Chondrocyte (in vitro differentiated cells): ENCODE results near the gene TMEM184A. TPM values are rescaled to one million over a fixed set of nuclear protein-coding genes. Genes with fewer than 3 reads are reported as not detected.

Experiments
- DNase-seq: peaks from one replicate; pipeline ENCODE4 v3.0.0; 2021; ENCODE audit warnings: mixed read lengths, low spot score
- H3K27ac Mint-ChIP-seq: one replicate; pipeline ENCODE4 v1.8.0; 2021; ENCODE audit warnings: mild to moderate bottlenecking, moderate library complexity, mixed read lengths; ENCODE audit not compliant: unreplicated experiment
- H3K27me3 Mint-ChIP-seq: 2 replicates; pipeline ENCODE4 v1.8.0; 2021; ENCODE audit warnings: low read depth, mixed read lengths
- H3K36me3 Mint-ChIP-seq: 2 replicates; pipeline ENCODE4 v1.8.0; 2021; ENCODE audit warnings: low read depth, mixed read lengths
- H3K4me1 Mint-ChIP-seq: 2 replicates; pipeline ENCODE4 v1.8.0; 2021; ENCODE audit warnings: low read depth, mild to moderate bottlenecking, mixed read lengths
- H3K4me3 Mint-ChIP-seq: one replicate; pipeline ENCODE4 v1.8.0; 2021; ENCODE audit warnings: mild to moderate bottlenecking, moderate library complexity, mixed read lengths; ENCODE audit not compliant: unreplicated experiment
- H3K9me3 Mint-ChIP-seq: 2 replicates; pipeline ENCODE4 v1.8.0; 2021; ENCODE audit warnings: low read depth, mixed read lengths
- CTCF ChIP-seq: fragments of 200-600 bp; sonication (generic); IDR thresholded peaks from 2 replicates; pipeline ENCODE4 v1.5.0; 2021; ENCODE audit warnings: antibody characterized with exemption, mild to moderate bottlenecking, moderate library complexity
- total RNA-seq: library from RNA; stranded (reverse); gene quantifications from 3 replicates; pipeline ENCODE4 v1.2.1, GENCODE V29; 2021

Gene TMEM184A
- total RNA-seq, 1 donor from 2014 or later = 0.07 TPM

GRCh38 chr7:1592299-1592871 lies 36.4 kb upstream of the TMEM184A start:
- Mint-ChIP-seq H3K36me3 (peaks cover 1% of the 10 kb centered on the region), H3K4me1 (no peaks in the 10 kb centered on the region), H3K27me3 (peaks cover 59% of the 10 kb centered on the region), H3K4me3 (no peak overlapping the region), H3K27ac (no peak overlapping the region), H3K9me3 (peaks cover 6% of the 10 kb centered on the region)
- TF ChIP-seq CTCF = no peak
- no peak for DNase-seq

- peaks cover 1% of the 10 kb centered on the region for H3K36me3 Mint-ChIP-seq
- no peaks in the 10 kb centered on the region for H3K4me1 Mint-ChIP-seq
- H3K27me3 Mint-ChIP-seq = peaks cover 55% of the 10 kb centered on the region
- no peak for TF ChIP-seq CTCF
- DNase-seq = no peak
- no peak overlapping the region for H3K27ac Mint-ChIP-seq
- H3K4me3 Mint-ChIP-seq = no peak overlapping the region
- H3K9me3 Mint-ChIP-seq = peaks cover 6% of the 10 kb centered on the region
These were observed 35.9 kb upstream of the TMEM184A start for GRCh38 chr7:1591876-1592275.

GRCh38 chr7:1591396-1591795 lies 35.4 kb upstream of the TMEM184A start:
- TF ChIP-seq CTCF = no peak
- H3K27me3 Mint-ChIP-seq = peaks cover 50% of the 10 kb centered on the region
- DNase-seq = no peak

GRCh38 chr7:1590887-1591286 lies 34.9 kb upstream of the TMEM184A start:
- H3K27me3 Mint-ChIP-seq = peaks cover 45% of the 10 kb centered on the region
- H3K27ac Mint-ChIP-seq = no peak overlapping the region
- H3K4me1 Mint-ChIP-seq = no peaks in the 10 kb centered on the region
- no peak for DNase-seq
- H3K9me3 Mint-ChIP-seq = peaks cover 6% of the 10 kb centered on the region
- no peak for TF ChIP-seq CTCF
- no peak overlapping the region for H3K4me3 Mint-ChIP-seq
- peaks cover 1% of the 10 kb centered on the region for H3K36me3 Mint-ChIP-seq

More at GRCh38 chr7:1591396-1591795, 35.4 kb upstream of the TMEM184A start:
- no peak overlapping the region for H3K4me3 Mint-ChIP-seq
- no peaks in the 10 kb centered on the region for H3K4me1 Mint-ChIP-seq
- H3K9me3 Mint-ChIP-seq = peaks cover 6% of the 10 kb centered on the region
- peaks cover 1% of the 10 kb centered on the region for H3K36me3 Mint-ChIP-seq
- no peak overlapping the region for H3K27ac Mint-ChIP-seq

GRCh38 chr7:1590476-1590875 lies 34.5 kb upstream of the TMEM184A start:
- Mint-ChIP-seq H3K36me3 (peaks cover 1% of the 10 kb centered on the region), H3K4me1 (no peaks in the 10 kb centered on the region), H3K9me3 (peaks cover 6% of the 10 kb centered on the region), H3K27me3 (peaks cover 43% of the 10 kb centered on the region), H3K4me3 (no peak overlapping the region), H3K27ac (no peak overlapping the region)
- no peak for TF ChIP-seq CTCF
- DNase-seq = no peak
